Dermis microvascular lymphatic vessel endothelial cell (primary cell): ENCODE measurements around the gene TK2. TPM values are rescaled to one million over a fixed set of nuclear protein-coding genes. Genes with fewer than 3 reads are reported as not detected.
"Not testable (repeated sequence)": the region's sequence is repeated elsewhere in the genome, so short reads cannot be mapped to it uniquely, and the experiment has no call there.

Experiments
- DNase-seq, 2 donors: peaks; one replicate each; pipeline versions ENCODE4 v3.0.0 to v3.0.0-alpha.2; 2010; ENCODE audit warnings: low read depth in 2 of 2
- total RNA-seq: library from RNA; depleted of rRNA; stranded (reverse); fragments of >200 nt; gene quantifications from 2 replicates; pipeline ENCODE4 v1.2.1, GENCODE V29; 2014

Gene TK2
- 25.7 and 35.4 TPM in 2 replicates for total RNA-seq

DNA sequence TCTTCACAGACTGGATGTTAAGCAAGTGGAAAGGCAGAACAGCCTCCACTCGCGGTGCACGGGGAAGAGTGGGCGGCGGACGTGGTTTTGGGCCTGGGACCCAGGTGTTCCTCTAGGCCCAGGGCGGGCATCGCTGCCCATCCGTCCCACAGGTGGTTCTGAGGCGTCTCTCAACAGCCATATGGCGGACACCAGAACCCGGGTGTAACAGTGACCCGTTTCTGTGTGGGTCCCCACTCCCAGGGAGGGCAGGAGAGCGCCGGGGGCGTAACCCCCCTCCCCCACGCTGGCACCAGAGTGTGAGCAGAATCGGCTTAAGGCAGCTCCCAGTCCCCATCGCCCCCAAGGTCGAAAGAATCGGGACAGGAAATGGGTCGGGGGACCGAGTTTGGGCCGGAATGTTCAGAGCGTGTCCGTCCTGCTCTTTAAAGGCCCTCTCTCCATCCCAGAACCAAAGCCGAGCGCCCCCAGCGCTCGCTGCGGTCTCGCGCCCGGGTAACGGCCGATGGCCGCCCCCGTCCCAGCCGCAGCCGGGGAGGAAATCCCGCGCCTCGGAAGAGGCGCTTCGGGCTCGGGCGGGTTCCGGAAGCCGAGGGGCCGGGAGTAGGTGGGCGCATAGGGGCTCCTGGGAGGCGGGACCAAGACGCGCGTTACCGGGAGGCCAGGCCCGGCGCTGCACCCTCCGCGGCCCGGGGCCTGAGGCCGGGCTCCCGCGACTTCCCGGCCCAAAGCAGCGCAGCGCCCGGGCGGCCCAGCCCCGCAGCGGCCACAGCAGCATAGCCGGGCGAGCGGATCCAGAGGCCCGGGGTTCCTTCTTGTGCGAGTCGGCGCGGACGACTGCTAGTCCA lies at the start of gene TK2:
Gene TK2, minus strand, starts transcription at position 839 of the 848 bp plus-strand sequence. Its CDS starts 61 bp downstream, at position 778.
- peak; percentile 40 to 63 for DNase-seq

DNA sequence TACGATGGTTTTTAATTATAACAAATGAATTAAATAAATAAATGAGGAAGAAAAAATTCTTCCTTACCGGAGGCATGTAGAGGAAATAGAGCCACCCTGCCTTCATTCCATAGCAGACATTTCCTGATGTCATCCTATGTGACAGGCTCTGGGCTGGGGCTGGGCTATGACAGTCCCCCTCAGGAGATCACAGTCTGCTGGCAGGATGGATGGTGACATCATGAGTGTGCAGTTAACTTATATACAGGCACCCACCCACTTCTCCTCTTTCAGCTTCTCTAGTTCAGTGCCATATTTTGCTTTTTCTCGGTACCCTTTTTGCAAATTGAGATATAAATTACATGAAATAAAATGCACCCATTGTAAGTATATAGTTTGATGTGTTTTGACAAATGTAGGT lies 48.2 kb upstream of the TK2 start:
- DNase-seq, result no peak

DNA sequence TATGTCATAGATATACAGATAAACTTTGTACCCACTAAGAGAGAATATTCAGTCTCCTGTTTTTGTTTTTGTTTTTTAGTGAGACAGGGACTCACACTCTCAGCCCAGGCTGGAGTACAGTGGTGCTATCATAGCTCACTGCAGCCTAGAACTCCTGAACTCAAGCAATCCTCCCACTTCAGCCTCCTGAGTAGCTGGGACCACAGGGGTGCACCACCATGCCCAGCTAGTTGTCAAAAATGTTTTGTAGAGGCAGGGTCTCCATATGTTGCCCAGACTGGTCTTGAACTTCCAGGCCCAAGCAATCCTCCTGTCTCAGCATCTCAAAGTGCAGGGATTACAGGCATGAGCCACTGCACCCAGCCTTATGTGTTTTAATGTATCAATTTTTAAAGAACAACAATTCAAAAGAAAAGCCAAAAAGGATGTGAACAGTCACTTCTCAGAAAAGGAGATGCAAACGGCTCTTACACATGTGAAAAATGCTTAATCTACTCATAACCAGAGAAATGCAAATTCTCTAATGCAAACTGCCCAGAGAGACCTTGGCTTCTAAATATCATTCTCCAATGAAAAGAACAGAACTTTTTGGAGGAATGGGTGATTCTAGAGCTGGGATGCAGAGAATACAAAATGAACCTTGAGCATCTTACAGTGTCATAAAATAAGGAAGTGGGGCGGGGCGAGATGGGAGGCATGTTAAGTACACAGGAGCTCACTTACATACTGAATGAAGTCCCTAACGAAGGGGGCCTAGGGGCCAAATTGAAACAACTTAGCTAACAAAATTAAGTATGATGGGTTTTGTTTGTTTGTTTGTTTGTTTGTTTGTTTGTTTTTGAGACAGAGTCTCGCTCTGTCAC lies 47.3 kb upstream of the TK2 start:
- no peak for DNase-seq

DNA sequence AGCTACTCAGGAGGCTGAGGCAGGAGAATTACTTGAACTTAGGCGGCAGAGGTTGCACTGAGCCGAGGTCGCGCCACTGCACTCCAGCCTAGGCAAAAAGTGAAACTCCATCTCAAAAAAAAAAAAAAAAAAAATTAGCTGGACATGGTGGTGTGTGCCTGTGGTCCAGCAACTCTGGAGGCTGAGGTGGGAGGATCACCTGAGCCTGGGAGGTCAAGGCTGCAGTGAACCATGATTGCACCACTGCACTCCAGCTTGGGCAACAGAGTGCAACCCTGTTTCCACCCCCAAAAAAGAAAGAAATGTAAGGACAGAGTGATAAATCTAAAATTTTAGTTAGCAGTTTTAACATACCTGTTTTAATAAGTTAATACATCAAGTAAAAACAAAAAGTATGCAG lies 46.6 kb upstream of the TK2 start:
- DNase-seq, result not testable (repeated sequence)

DNA sequence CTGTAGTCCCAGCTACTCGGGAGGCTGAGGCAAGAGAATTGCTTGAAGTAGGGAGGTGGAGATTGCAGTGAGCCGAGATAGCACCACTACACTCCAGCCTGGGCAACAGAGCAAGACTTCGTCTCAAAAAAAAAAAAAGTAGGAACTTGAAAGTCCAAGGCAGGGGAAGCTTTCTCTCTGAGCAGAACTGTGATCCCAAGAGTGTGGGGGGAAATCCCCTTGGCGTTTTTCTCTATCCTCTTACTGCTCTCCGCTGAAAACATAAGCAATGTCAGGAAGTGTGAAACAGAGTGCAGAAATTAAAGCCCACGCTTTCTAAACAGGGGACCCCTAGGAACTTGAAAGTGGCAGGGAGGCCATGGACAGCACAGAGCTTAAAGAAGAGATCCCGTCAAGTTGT lies 44.8 kb upstream of the TK2 start:
- DNase-seq, result no peak

DNA sequence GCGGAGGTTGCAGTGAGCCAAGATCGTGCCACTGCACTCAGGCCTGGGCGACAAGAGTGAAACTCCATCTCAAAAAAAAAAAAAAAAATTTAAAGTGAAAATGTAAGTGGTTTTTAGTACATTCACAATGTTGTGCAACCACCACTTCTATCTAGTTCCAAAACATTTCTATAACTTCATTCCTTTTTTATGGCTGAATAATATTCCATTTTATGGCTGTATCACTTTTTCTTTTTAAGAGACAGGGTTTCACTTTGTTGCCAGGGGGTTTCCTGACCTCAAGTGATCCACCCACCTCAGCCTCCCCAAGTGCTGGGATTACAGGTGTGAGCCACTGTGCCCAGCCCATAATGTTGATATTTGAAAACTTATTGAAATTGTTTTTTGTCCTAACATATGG lies 42.9 kb upstream of the TK2 start:
- no peak for DNase-seq

DNA sequence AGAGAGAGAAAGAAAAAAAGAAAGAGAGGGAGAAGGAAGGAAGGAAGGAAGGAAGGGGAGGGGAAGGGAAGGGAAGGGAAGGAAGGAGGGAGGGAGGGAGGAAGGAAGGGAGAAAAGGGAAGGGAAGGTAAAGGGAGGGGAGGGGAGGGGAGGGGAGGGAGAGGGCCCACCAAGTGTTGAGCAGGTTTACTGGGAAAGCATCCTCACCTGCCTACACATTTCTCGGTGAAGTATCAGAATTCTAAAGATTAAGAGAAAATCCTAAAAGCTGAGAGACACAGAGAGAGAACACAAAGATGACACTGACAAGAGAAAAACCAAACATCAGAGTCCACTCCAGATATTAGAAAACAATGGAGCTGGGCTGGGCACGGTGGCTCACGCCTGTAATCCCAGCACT lies 42.3 kb upstream of the TK2 start:
- DNase-seq, result no peak

DNA sequence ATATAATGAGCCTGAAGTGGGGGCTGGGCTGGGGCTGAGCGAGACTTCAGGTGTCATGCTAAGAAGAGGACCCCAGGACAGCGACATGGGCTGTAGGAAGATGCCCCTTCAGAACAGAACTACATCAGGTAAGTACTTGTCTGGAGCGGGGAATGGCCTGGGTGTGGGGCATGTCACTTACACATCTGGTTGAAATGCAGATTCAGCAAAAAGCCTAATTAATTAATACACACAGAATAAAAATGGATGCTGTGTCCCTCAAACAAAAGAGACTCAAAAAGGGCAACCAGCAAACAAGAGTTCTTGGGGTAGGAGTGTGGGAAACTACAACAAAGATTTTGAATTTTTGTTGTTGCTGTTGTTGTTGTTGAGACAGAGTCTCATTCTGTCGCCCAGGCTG lies 41.1 kb upstream of the TK2 start:
- DNase-seq, result no peak

DNA sequence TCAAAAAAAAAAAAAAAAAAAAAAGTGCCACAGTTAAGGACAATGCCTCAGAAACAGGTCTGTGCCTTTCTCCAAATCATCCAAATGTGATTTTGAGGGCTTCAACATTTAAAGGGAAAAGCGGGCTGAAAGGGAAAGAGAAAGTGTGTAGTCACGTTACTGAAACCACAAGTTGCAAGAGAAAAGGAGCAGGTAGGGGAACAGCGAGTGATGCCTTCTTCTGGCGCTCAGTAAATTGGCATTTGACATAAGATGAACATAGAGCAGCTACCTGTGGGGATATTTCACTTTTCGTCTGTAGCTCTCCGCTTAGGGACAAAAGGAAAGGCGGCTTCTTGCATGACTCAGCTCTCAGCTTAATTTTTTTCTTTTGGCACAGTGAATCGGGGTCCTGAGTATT lies 40.4 kb upstream of the TK2 start:
- no peak for DNase-seq

DNA sequence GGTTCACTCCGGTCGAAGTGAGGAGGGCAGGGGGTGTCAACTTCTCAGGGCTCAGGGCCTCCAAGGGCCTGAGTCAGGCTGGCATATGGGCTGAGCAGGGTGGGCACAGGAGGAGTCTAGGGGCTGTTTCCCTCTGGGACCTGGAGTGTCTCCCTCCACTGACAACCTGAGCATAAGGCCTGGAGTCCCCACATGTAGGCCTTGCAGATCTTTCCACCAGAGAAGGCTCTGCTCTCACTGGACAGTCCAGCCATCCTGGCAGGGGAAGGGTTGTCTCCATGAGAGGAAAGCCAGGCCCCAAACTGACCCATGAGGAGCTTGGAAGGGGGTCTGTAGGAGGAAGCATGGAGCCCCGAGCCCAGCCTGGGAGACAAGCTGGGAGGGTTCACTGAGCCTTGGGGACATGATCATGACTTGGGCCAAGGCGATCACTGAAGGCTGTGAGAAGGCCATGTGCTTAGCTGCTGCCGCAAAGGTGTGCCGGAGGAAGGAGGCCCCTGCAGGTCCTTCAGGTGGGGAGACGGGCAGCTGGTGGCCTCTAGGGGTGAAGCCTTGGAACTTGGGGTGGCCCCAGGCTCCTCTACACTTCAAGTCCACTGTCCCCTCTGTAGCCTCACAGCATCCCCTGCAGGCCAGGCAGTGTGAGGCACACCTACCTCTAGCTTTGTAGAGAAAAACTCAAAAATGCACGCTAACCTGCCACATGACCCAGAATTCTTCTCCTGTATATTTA lies 39.2 kb upstream of the TK2 start:
- DNase-seq, result peak in 1 of 2 donors; percentile 55

DNA sequence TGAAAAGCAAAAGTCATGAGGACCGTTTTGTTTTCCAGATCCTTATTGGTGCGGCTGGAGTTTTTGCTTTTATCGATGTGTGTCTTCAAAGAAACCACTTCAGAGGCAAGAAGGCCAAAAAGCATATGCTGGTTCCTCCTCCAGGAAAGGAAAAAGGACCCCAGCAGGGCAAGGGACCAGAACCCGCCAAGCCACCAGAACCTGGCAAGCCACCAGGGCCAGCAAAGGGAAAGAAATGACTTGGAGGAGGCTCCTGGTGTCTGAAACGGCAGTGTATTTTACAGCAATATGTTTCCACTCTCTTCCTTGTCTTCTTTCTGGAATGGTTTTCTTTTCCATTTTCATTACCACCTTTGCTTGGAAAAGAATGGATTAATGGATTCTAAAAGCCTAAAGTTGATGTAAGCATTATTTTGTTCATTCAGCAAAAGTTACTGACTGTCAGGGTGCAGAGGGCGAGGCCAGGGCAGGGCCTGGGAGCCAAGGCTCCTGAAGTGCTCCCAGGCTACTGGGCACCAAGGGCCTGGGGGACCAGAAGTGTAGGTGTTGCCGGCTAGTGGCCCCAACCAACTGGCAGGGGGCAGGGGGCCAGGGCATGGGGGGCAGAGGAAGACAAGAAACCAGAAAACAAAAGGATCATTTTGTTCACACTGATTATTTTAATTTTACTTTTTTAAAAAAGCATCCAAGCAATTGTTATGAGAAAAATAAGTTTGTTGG lies 38.1 kb upstream of the TK2 start:
- no peak for DNase-seq

DNA sequence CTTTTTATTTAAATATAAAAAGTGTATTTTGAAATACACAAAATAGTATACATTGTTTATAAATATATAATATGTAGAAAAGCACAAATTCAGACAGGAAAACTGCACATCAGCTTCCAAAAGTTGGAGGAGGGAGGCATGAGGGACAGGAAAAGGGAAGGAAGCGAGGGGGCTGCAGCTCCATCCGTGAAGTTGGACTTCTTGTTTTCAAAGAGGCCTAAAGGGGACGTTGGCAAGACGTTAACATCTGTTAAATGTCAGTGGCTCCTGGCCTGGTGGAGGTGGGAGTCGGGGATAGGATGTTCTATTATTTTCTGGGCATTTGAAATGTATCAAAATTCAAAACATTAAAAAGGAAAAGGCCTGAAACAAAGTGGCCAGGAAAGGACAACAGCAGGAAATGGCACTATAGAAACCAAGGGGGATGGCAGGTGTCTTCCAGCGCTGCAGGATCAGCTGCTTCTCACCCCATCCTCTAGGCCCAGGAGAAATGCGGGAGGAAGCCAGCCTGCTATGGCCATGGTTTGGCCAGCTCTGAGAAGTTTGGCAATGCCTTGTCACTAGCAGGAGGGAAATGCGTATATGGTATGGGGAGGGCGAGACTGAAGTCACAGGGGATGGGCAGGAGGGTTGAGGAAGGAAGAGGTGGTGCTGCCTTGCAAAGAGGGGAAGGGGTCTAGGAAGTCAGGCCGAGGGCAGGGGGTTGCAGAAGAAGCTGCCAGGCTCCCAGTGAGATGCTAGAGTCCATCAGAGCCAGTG lies 35.7 kb upstream of the TK2 start:
- no peak for DNase-seq

DNA sequence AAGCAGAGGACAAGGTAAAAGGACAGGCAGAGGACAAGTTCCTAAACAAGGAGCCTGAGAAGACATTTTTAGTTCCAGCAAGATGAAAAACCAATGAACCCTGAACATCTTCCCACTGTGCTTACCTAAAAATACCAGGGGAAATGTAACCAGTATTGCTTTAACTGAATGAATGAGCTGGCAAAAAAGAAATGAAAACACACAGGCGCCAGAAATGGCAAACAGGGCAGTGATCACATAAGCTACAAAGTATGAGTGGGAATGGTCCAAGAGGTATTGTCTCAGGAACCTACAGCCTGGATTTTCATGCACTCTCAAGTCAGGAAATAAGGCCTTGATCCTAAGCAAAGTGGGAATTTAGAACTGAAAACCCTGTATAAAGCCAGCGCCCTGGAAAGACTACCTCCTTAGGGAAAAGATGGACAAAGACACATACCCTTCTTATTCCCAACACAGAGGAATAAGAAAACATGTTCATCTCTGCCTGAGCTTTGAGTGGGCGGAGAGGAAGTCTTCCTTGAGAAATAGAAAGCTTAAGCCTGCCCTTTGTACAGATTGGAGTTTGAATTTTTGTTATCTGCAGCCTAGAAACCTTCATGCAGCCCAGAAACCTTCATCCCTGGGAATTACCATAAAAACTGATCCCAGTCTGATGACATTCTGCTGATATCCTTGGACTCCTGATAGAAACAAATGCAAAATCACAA lies 31.5 kb upstream of the TK2 start:
- peak in 1 of 2 donors; percentile 10 for DNase-seq

DNA sequence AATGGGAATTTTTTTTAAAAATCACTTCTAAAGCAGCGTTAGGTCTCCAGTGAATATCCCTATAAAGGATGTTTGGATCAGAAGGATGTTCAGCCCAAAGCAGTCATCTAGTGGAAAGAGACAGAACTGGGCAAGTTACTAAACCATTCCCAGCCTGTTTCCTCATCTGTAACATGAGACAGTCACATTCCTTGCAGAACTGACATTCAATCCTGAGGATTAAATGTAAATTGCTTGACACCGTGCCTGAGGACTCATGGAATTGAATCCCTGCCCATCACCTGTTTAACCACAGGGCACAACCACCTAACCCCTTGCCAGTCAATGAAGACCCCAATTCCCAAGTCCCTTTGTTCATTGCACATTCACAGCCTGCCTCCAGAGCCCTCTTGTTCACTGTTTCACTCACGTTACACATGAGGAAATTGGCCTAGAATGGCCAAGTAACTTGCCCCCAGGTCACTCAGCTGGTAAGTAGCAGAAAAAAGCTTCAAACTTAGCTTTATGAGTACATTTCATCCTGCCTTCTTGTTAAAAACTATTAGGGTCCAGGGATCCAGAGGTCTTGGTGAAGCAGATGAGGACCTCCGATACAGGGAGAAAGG lies 30.8 kb upstream of the TK2 start:
- no peak for DNase-seq

DNA sequence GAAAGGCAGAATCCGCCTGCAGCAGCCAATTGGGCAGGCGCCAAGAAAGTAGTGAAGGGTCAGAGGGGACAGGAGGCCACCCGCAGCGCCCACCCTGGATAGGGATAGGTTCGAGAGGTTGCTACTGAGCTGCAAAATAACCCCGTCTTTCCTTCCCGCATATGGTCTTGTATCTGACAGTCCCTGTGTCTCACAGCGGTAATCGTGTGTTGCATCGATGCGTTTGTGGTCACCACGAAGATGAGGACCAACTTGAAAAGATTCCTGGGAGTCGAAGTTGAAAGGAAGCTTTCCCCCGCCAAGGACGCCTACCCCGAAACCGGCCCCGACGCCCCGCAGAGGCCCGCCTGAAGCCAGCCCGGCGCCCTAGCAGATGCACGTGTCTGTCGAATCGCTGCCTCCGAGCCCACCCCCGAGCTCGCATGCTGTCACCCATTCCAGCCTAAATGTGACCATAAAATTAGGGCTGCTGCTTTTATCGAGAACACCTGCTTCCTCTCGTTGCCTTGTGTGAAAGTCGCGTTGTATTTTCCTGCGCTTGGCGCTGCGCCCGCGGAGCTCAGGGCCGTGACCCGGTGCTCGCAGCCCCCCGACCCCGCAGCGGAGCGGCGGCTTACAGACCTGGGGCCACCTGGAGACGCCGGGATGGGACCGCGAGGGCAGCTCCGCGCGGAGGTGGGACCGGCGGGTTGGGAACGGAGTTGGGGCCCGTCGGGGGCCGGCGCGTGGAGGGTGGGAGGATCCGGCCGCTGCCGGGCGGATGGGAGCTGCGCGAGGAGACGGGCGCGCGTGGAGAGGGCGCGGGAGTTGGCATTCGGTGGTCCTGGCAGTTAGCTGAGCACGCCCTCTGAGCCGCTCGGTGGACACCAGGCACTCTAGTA lies 29.0 kb upstream of the TK2 start, which contains the start of gene CMTM2:
Gene CMTM2, plus strand, starts transcription at position 813 of the 881 bp plus-strand sequence. CDS start 145 bp downstream, outside the sequence.
- DNase-seq, result peak in 1 of 2 donors; percentile 30

DNA sequence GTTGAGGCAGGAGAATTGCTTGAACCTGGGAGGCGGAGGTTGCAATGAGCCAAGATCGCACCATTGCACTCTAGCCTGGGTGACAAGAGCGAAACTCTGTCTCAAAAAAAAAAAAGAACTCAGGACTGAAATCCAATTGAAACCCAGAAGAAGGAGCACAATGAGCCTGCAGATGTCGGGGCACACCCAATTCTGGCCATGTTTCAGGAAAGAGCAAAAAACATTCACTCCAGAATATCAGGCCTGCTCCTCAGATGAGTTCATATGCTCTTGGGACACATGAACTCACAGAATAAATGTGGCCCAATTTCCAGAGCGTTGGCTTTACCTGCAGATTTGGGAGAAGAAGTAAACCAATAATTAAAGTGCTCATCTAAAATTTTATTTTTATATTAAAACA lies 26.4 kb upstream of the TK2 start:
- DNase-seq, result no peak

DNA sequence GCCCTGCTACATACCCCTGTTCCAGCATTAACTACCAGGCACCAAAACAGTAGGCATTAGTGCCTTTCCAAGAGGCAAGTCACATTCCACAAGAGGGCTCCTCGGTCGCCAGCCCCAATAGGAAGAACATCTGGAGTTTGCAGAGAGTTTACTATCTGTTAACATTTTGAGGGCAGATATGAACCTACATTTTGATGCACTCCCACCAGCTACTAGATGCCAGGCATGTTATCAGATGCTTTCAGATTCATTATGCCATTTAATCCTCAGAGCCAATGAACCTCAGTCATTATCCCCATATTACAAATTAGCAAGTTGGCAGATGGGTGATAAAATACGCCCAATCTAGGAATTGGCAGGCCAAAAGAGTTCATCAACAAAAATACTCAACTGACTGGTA lies 25.1 kb upstream of the TK2 start:
- no peak for DNase-seq

DNA sequence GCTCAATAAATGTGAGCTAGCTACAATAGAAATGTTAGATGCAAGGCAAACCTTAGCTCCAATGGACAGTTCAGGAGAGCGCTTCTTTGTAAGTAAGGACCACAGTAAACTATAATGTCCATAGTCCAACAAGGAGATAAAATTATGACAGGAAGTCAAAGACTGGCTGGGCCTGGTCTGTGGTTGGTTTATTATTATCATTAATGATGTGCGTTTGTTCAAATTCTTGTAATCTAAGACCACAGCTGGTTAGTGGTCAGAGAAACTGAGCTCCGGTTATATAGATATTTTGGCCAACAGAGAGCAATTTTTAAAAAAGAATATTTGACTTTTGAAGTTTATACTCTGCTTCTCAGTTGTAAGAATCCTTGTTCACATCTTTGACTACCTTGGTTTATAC lies 24.6 kb upstream of the TK2 start:
- no peak for DNase-seq
